HEK293T (cell line): Measurements from ENCODE around the gene CAMSAP3.

Experiments used
- BHLHE40 ChIP-seq: fragments of 450-650 bp; IDR thresholded peaks from 2 replicates; pipeline ENCODE4 v1.6.1; 2016; ENCODE audit warnings: mild to moderate bottlenecking, moderate library complexity, borderline replicate concordance
- CTBP1 ChIP-seq: fragments of 450-650 bp; IDR thresholded peaks from 2 replicates; pipeline ENCODE4 v1.6.1; 2016; ENCODE audit warnings: borderline replicate concordance
- ELF4 ChIP-seq: fragments of 450-650 bp; IDR thresholded peaks from 2 replicates; pipeline ENCODE4 v1.6.1; 2017; ENCODE audit warnings: antibody characterized with exemption
- FOXA1 ChIP-seq: fragments of 450-650 bp; IDR thresholded peaks from 2 replicates; pipeline ENCODE4 v1.6.1; 2016; ENCODE audit warnings: mild to moderate bottlenecking
- FOXK2 ChIP-seq: fragments of 450-650 bp; IDR thresholded peaks from 2 replicates; pipeline ENCODE4 v1.6.1; 2016; ENCODE audit warnings: mild to moderate bottlenecking
- FOXM1 ChIP-seq: fragments of 450-650 bp; IDR thresholded peaks from 2 replicates; pipeline ENCODE4 v1.6.1; 2017; ENCODE audit warnings: mild to moderate bottlenecking, borderline replicate concordance
- LEF1 ChIP-seq: fragments of 450-650 bp; IDR thresholded peaks from 2 replicates; pipeline ENCODE4 v1.6.1; 2017; ENCODE audit warnings: mild to moderate bottlenecking, borderline replicate concordance
- NFRKB ChIP-seq: fragments of 450-650 bp; IDR thresholded peaks from 2 replicates; pipeline ENCODE4 v1.6.1; 2016; ENCODE audit warnings: mild to moderate bottlenecking, moderate library complexity
- SP1 ChIP-seq: fragments of 450-650 bp; IDR thresholded peaks from 2 replicates; pipeline ENCODE4 v1.6.1; 2017
- SUZ12 ChIP-seq: fragments of 450-650 bp; IDR thresholded peaks from 2 replicates; pipeline ENCODE4 v1.6.1; 2016; ENCODE audit warnings: mild to moderate bottlenecking
- TARDBP ChIP-seq: fragments of 450-650 bp; IDR thresholded peaks from 2 replicates; pipeline ENCODE4 v1.6.1; 2016
- ZNF384 ChIP-seq: fragments of 450-650 bp; IDR thresholded peaks from 2 replicates; pipeline ENCODE4 v1.6.1; 2016
- TF ChIP-seq, protein P1 (sequence below): fragments of 450-650 bp; IDR thresholded peaks from 2 replicates; pipeline ENCODE4 v1.6.1; 2016

DNA sequence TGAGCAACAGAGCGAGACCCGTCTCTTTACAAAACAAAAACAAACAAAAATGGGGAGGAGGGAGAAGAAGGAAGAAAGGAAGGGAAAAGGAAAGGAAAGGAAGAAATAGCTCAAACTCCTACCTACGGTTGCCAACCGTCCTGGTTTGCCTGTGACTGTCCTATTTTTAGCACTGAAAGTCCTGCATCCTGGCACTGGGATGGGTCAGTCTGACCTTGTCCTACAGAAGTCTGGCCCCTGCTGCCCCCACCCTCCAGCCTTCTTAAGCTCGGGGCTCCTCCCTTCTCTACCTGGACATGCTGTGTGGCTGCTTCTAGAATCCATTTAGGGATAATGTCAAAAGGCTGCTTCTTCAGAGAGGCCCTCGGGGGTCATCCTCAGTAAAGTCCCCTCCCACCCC lies 40.0 kb downstream of the CAMSAP3 start:
- TF ChIP-seq FOXM1 (no peak), FOXK2 (no peak), SP1 (no peak), BHLHE40 (no peak), SUZ12 (no peak), NFRKB (no peak), ZNF384 (no peak), CTBP1 (no peak), ELF4 (no peak), LEF1 (no peak), FOXA1 (no peak), TARDBP (no peak)
- TF ChIP-seq, protein P1, sequence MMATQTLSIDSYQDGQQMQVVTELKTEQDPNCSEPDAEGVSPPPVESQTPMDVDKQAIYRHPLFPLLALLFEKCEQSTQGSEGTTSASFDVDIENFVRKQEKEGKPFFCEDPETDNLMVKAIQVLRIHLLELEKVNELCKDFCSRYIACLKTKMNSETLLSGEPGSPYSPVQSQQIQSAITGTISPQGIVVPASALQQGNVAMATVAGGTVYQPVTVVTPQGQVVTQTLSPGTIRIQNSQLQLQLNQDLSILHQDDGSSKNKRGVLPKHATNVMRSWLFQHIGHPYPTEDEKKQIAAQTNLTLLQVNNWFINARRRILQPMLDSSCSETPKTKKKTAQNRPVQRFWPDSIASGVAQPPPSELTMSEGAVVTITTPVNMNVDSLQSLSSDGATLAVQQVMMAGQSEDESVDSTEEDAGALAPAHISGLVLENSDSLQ, result no peak
